Measurements from ENCODE around the gene OR6S1.
A peak's percentile ranks its signal among the peaks of the same experiment; 100 is the strongest.

The OR6S1 gene

GRCh38 chr14:20631880-20632389 is 9.6 kb downstream of the OR6S1 start:
- Histone ChIP-seq H3K9me3 (no peaks in the 10 kb centered on the region), H3K4me3 (peak overlapping the region; percentile 20 to 48), H3K27me3 (no peaks in the 10 kb centered on the region), H3K4me1 (peaks cover 0 to 37% (median 23%) of the 10 kb centered on the region in 4 donors), H3K36me3 (no peaks in the 10 kb centered on the region), H3K27ac (no peak overlapping the region)
- TF ChIP-seq CTCF (IDR thresholded peaks at IDR 0.05), result no peak
- peak in 1 of 2 donors; percentile 78 for DNase-seq
- intact Hi-C loops (cut with DNase I; ENCODE audit: low total_unique reads), result no loop called here

- TF ChIP-seq CTCF (IDR thresholded peaks at IDR 0.05), result no peak
- Histone ChIP-seq H3K4me3 (peak overlapping the region; percentile 20 to 48), H3K36me3 (no peaks in the 10 kb centered on the region), H3K9me3 (no peaks in the 10 kb centered on the region), H3K27me3 (no peaks in the 10 kb centered on the region), H3K4me1 (peaks cover 0 to 44% (median 30%) of the 10 kb centered on the region in 4 donors), H3K27ac (peak overlapping the region in 1 of 2 donors; percentile 12)
- DNase-seq, result peak in 1 of 2 donors; percentile 42
- intact Hi-C loops (cut with DNase I; ENCODE audit: low total_unique reads), result no loop called here
Observed at GRCh38 chr14:20631023-20631879, 10.2 kb downstream of the OR6S1 start.

GRCh38 chr14:20630340-20631022 is 11.0 kb downstream of the OR6S1 start:
- Histone ChIP-seq H3K9me3 (no peaks in the 10 kb centered on the region), H3K4me1 (peaks cover 0 to 52% (median 36%) of the 10 kb centered on the region in 4 donors), H3K36me3 (no peaks in the 10 kb centered on the region), H3K27ac (peak overlapping the region in 1 of 2 donors; percentile 12), H3K27me3 (no peaks in the 10 kb centered on the region), H3K4me3 (peak overlapping the region; percentile 11 to 48)
- no peak for TF ChIP-seq CTCF (IDR thresholded peaks at IDR 0.05)
- no peak for DNase-seq
- intact Hi-C loops (cut with DNase I; ENCODE audit: low total_unique reads), result no loop called here

GRCh38 chr14:20628063-20628854 is 13.2 kb downstream of the OR6S1 start:
- Histone ChIP-seq H3K4me3 (no peak overlapping the region), H3K36me3 (no peaks in the 10 kb centered on the region), H3K27ac (no peak overlapping the region), H3K4me1 (peaks cover 0 to 68% (median 40%) of the 10 kb centered on the region in 4 donors), H3K9me3 (no peaks in the 10 kb centered on the region), H3K27me3 (no peaks in the 10 kb centered on the region)
- TF ChIP-seq CTCF (IDR thresholded peaks at IDR 0.05), result no peak
- DNase-seq, result no peak
- intact Hi-C loops (cut with DNase I; ENCODE audit: low total_unique reads), result loop anchor here (5.0 kb wide), 1 partner anchor 59 kb away; the partner anchor contains the start of gene ANG

Data from tibial artery (tissue), 4 donors.